Neuronal stem cell (in vitro differentiated cells): ENCODE measurements around the gene COL9A2.

ENCODE experiments used
- DNase-seq: peaks from one replicate; pipeline ENCODE4 v3.0.0-alpha.2; 2013; ENCODE audit warnings: low spot score
- H2AFZ ChIP-seq: one replicate; pipeline ENCODE4 v1.6.1; 2013; ENCODE audit warnings: mild to moderate bottlenecking, low read length, inconsistent platforms
- H2AK5ac ChIP-seq: 2 replicates; pipeline ENCODE4 v1.6.1; 2013; ENCODE audit warnings: low read depth, mild to moderate bottlenecking, inconsistent platforms, low read length, moderate library complexity, mixed read lengths
- H2BK120ac ChIP-seq: 2 replicates; pipeline ENCODE4 v1.6.1; 2013; ENCODE audit warnings: low read depth, mild to moderate bottlenecking, inconsistent platforms, low read length, moderate library complexity, mixed read lengths
- H2BK12ac ChIP-seq: one replicate; pipeline ENCODE4 v1.6.1; 2013; ENCODE audit warnings: low read length, inconsistent platforms
- H2BK15ac ChIP-seq: 2 replicates; pipeline ENCODE4 v1.6.1; 2013; ENCODE audit warnings: mild to moderate bottlenecking, low read length, inconsistent platforms, mixed read lengths
- H2BK5ac ChIP-seq: one replicate; pipeline ENCODE4 v1.6.1; 2013; ENCODE audit warnings: inconsistent platforms, mild to moderate bottlenecking, low read length, moderate library complexity
- H3K14ac ChIP-seq: one replicate; pipeline ENCODE4 v1.6.1; 2013; ENCODE audit warnings: low read length, inconsistent platforms
- H3K18ac ChIP-seq: 2 replicates; pipeline ENCODE4 v1.6.1; 2013; ENCODE audit warnings: low read length, inconsistent platforms
- H3K23ac ChIP-seq: 2 replicates; pipeline ENCODE4 v1.6.1; 2013; ENCODE audit warnings: low read depth, mild to moderate bottlenecking, mixed read lengths, low read length, inconsistent platforms; ENCODE audit not compliant: poor library complexity
- H3K27ac ChIP-seq: replicated peaks from 3 replicates; pipeline ENCODE4 v1.5.1; 2013; ENCODE audit warnings: low read length, inconsistent platforms
- H3K27me3 ChIP-seq, 3 experiments: 2 replicates each; pipeline ENCODE4 v1.6.1; 2013; ENCODE audit warnings: low read length in 3 of 3, mild to moderate bottlenecking in 2 of 3, inconsistent platforms in 1 of 3, low read depth in 1 of 3, mixed read lengths in 1 of 3, moderate library complexity in 1 of 3; ENCODE audit not compliant: control insufficient read depth in 3 of 3, insufficient read depth in 3 of 3
- H3K36me3 ChIP-seq, 2 donors: replicated peaks in 1 of 2; 2 replicates each; pipeline ENCODE4 v1.6.1; 2013; ENCODE audit warnings: low read length in 2 of 2; ENCODE audit not compliant: control insufficient read depth in 2 of 2, insufficient read depth in 2 of 2
- H3K4ac ChIP-seq: 2 replicates; pipeline ENCODE4 v1.6.1; 2013; ENCODE audit warnings: inconsistent platforms, mild to moderate bottlenecking, low read length, moderate library complexity
- H3K4me1 ChIP-seq, 2 donors: 1 replicate in 1 of 2; 2 replicates in 1 of 2; pipeline ENCODE4 v1.6.1; 2013; ENCODE audit warnings: low read length in 2 of 2, low read depth in 1 of 2; ENCODE audit not compliant: control insufficient read depth in 2 of 2, insufficient read depth in 1 of 2
- H3K4me2 ChIP-seq: one replicate; pipeline ENCODE4 v1.6.1; 2013; ENCODE audit warnings: mild to moderate bottlenecking, low read length, inconsistent platforms; ENCODE audit not compliant: insufficient read depth, poor library complexity, severe bottlenecking
- H3K4me3 ChIP-seq, 2 donors: 2 replicates each; pipeline ENCODE4 v1.5.1; 2013; ENCODE audit warnings: low read length in 2 of 2, mild to moderate bottlenecking in 2 of 2, inconsistent platforms in 1 of 2, moderate library complexity in 1 of 2
- H3K79me1 ChIP-seq: one replicate; pipeline ENCODE4 v1.6.1; 2013; ENCODE audit warnings: low read depth, mild to moderate bottlenecking, inconsistent platforms, low read length, moderate library complexity
- H3K9ac ChIP-seq: one replicate; pipeline ENCODE4 v1.6.1; 2013; ENCODE audit warnings: mild to moderate bottlenecking, low read depth, low read length, inconsistent platforms; ENCODE audit not compliant: poor library complexity
- H3K9me3 ChIP-seq, 2 donors: replicated peaks in 1 of 2; 2 replicates each; pipeline versions ENCODE3 to v1.6.1; 2013; ENCODE audit warnings: low read length in 2 of 2, mild to moderate bottlenecking in 2 of 2, inconsistent platforms in 1 of 2, low read depth in 1 of 2, mixed read lengths in 1 of 2, moderate library complexity in 1 of 2; ENCODE audit not compliant: control insufficient read depth in 2 of 2, insufficient read depth in 1 of 2
- H4K8ac ChIP-seq: one replicate; pipeline ENCODE4 v1.6.1; 2013; ENCODE audit warnings: low read depth, mild to moderate bottlenecking, inconsistent platforms, low read length, moderate library complexity
- H4K91ac ChIP-seq: one replicate; pipeline ENCODE4 v1.6.1; 2013; ENCODE audit warnings: low read length, low read depth, mild to moderate bottlenecking, inconsistent platforms; ENCODE audit not compliant: poor library complexity
- WGBS, 2 donors: extraction: QIAGEN DNeasy Blood & Tissue Kit; methylation state at CpG; one replicate each; pipeline ENCODE4 v1.1.7; 2013; ENCODE audit warnings: missing lambda C conversion rate in 2 of 2, mixed read lengths in 1 of 2; ENCODE audit not compliant: insufficient read length in 2 of 2, insufficient replicate concordance in 1 of 2; ENCODE audit errors: extremely low coverage in 2 of 2; 5-methylcytosine and 5-hydroxymethylcytosine counted together

Gene COL9A2

DNA sequence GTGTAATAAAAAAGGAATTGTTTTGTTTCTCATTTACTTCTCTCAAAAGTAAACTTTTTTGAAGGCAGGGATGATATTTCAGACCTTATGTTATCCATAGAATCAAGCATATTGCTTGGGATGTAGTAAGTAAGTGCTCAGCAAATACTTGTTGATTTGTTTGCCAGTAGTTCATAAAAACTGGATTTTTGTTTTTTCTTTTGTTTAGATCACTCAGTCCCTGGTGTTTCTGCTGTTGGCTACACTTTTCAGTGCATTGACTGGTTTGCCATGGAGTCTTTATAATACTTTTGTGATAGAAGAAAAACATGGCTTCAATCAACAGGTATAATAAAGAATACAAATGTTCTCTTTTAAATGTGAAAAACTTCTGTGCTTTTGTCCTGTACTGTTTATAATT, 48.9 kb downstream of the COL9A2 start:
- Histone ChIP-seq H2AFZ (no peak overlapping the region), H3K4me2 (no peak overlapping the region), H4K8ac (no peak overlapping the region), H2AK5ac (no peak overlapping the region), H3K27ac (no peak overlapping the region), H3K9me3 (no peaks in the 10 kb centered on the region), H3K27me3 (no peaks in the 10 kb centered on the region), H3K18ac (no peak overlapping the region), H2BK120ac (no peak overlapping the region), H4K91ac (no peak overlapping the region), H3K9ac (no peak overlapping the region), H3K79me1 (no peaks in the 10 kb centered on the region), H3K4me1 (no peaks in the 10 kb centered on the region), H3K4me3 (no peak overlapping the region), H3K23ac (no peak overlapping the region), H2BK15ac (no peak overlapping the region), H2BK5ac (no peak overlapping the region), H2BK12ac (no peak overlapping the region), H3K36me3 (peaks cover 21 to 96% of the 10 kb centered on the region in 2 donors), H3K4ac (no peak overlapping the region), H3K14ac (no peak overlapping the region)
- no peak for DNase-seq

DNA sequence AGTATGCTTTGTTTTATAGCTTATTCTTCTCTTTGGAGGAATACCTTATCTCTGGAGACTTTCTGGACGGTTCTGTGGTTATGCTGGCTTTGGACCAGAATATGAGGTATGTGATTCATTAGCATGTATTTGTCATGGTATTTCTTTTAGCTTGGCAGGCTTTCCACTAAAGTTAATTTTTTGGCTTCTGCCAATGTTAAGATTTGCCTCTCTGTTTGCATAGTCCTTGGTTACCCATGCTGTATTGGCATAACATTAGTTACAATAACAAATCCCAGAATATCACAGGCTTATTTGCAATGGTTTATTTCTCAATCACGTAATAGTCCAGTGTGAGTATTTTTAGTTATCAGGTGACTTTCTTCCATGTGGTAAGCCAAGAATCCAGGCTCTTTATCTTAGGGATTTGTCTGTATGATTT, 49.3 kb downstream of the COL9A2 start:
- no CpG with 5 or more reads among the region's 2 CpGs for WGBS, 2 donors
- no peak overlapping the region for H3K14ac ChIP-seq
- H2BK12ac ChIP-seq = no peak overlapping the region
- no peak overlapping the region for H2AFZ ChIP-seq
- no peak overlapping the region for H4K8ac ChIP-seq
- H3K4me2 ChIP-seq = no peak overlapping the region
- H3K18ac ChIP-seq = no peak overlapping the region
- no peak overlapping the region for H3K27ac ChIP-seq
- no peak overlapping the region for H3K4me3 ChIP-seq
- DNase-seq = no peak
- H3K9ac ChIP-seq = no peak overlapping the region
- H2BK120ac ChIP-seq = no peak overlapping the region
- H2BK15ac ChIP-seq = no peak overlapping the region
- H3K23ac ChIP-seq = no peak overlapping the region
- H2AK5ac ChIP-seq = no peak overlapping the region
- no peaks in the 10 kb centered on the region for H3K79me1 ChIP-seq
- no peaks in the 10 kb centered on the region for H3K27me3 ChIP-seq
- H4K91ac ChIP-seq = no peak overlapping the region
- H3K36me3 ChIP-seq = peaks cover 21 to 98% of the 10 kb centered on the region in 2 donors
- no peak overlapping the region for H3K4ac ChIP-seq
- no peaks in the 10 kb centered on the region for H3K9me3 ChIP-seq
- H3K4me1 ChIP-seq = no peaks in the 10 kb centered on the region
- H2BK5ac ChIP-seq = no peak overlapping the region

DNA sequence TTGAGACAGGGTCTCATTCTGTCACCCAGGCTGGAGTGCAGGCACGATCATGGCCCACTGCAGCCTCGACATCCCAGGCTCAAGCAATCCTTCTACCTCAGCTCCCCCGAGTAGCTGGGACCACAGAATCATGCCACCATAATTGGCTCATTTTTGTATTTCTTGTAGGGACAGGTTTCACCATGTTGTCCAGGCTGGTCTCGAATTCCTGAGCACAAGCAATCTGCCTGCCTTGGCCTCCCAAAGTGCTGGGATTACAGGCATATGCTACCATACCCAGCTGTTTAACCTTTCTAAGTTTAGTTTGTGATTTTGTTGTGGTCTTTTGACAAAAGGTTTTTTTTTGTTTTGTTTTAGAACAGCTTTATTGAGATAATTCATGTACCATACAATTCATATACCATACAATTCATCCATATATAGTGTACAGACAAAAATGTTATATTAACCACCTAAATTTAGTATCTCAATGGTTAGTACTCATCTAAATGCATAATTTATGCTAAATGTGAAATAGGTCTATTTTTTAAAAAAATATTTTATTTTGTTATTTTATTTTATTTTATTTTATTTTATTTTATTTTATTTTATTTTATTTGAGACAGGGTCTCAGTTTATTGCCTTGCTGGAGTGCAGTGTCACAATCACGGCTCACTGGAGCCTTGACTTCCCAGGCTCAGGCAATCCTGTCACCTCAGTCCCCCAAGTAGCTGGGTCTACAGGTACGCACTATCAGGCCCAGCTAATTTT, 50.1 kb downstream of the COL9A2 start:
- Histone ChIP-seq H4K91ac (no peak overlapping the region), H3K4me3 (no peak overlapping the region), H2BK15ac (no peak overlapping the region), H3K18ac (no peak overlapping the region), H3K9ac (no peak overlapping the region), H3K4me1 (no peaks in the 10 kb centered on the region), H4K8ac (no peak overlapping the region), H3K36me3 (peaks cover 21 to 98% of the 10 kb centered on the region in 2 donors), H2AK5ac (no peak overlapping the region), H3K79me1 (no peaks in the 10 kb centered on the region), H3K23ac (no peak overlapping the region), H3K27ac (no peak overlapping the region), H2BK120ac (no peak overlapping the region), H3K27me3 (no peaks in the 10 kb centered on the region), H3K14ac (no peak overlapping the region), H3K9me3 (no peaks in the 10 kb centered on the region), H2AFZ (no peak overlapping the region), H3K4me2 (no peak overlapping the region), H3K4ac (no peak overlapping the region), H2BK12ac (no peak overlapping the region), H2BK5ac (no peak overlapping the region)
- WGBS, 2 donors = no CpG with 5 or more reads among the region's 6 CpGs
- no peak for DNase-seq

DNA sequence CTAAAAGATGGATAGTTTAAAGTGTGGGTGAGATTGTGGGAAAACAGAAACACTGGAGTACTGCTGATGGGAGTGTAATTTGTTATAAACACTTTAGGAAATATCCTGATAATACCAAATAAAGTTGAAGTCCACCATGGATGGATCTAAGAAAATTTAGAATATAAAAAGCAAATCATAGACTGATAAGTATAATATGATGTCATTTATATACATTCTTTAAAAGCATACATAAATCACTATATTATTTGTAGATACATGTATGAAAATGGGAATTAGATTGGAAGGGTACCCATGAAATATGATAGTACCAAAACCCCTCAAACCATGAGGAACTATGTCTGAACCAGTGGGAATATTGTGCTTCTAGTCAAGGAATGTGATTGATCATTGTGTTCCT, 51.2 kb downstream of the COL9A2 start:
- no peaks in the 10 kb centered on the region for H3K79me1 ChIP-seq
- H2AK5ac ChIP-seq = no peak overlapping the region
- H3K27ac ChIP-seq = no peak overlapping the region
- H3K9ac ChIP-seq = no peak overlapping the region
- H3K4me1 ChIP-seq = no peaks in the 10 kb centered on the region
- no peak overlapping the region for H2BK12ac ChIP-seq
- no peak overlapping the region for H2BK5ac ChIP-seq
- H3K27me3 ChIP-seq = no peaks in the 10 kb centered on the region
- H3K23ac ChIP-seq = no peak overlapping the region
- H3K9me3 ChIP-seq = no peaks in the 10 kb centered on the region
- H3K14ac ChIP-seq = no peak overlapping the region
- H3K36me3 ChIP-seq = peaks cover 24 to 98% of the 10 kb centered on the region in 2 donors
- no peak overlapping the region for H3K4me3 ChIP-seq
- H2AFZ ChIP-seq = no peak overlapping the region
- no peak overlapping the region for H3K4me2 ChIP-seq
- H3K18ac ChIP-seq = no peak overlapping the region
- H3K4ac ChIP-seq = no peak overlapping the region
- no peak overlapping the region for H4K91ac ChIP-seq
- H2BK120ac ChIP-seq = no peak overlapping the region
- H4K8ac ChIP-seq = no peak overlapping the region
- no peak overlapping the region for H2BK15ac ChIP-seq
- no peak for DNase-seq
